GM19043 (cell line): Measurements from ENCODE around the gene COG5.

Source experiments
- ATAC-seq: cut with Tn5 transposase; IDR thresholded peaks from one replicate; pipeline ENCODE4 v1.9.1; 2021; ENCODE audit warnings: low read depth; ENCODE audit not compliant: unreplicated experiment

COG5 gene

GRCh38 chr7:107526672-107527071 is 37.0 kb downstream of the COG5 start:
- ATAC-seq: no peak

- no peak for ATAC-seq
These were observed 56.9 kb downstream of the COG5 start for GRCh38 chr7:107506674-107507339.

- no peak for ATAC-seq
These were observed 57.6 kb downstream of the COG5 start for GRCh38 chr7:107505997-107506673.

GRCh38 chr7:107505362-107505761 is 58.4 kb downstream of the COG5 start:
- ATAC-seq: no peak

- no peak for ATAC-seq
These were observed 60.0 kb downstream of the COG5 start for GRCh38 chr7:107503687-107504086.

GRCh38 chr7:107502797-107503196 is 60.9 kb downstream of the COG5 start:
- no peak for ATAC-seq

- no peak for ATAC-seq
These were observed 61.6 kb downstream of the COG5 start for GRCh38 chr7:107502154-107502553.

- ATAC-seq: no peak
These were observed 62.1 kb downstream of the COG5 start for GRCh38 chr7:107501593-107501992.

- no peak for ATAC-seq
These were observed 64.0 kb downstream of the COG5 start for GRCh38 chr7:107499731-107500130.

- ATAC-seq: no peak
These were observed 68.2 kb downstream of the COG5 start for GRCh38 chr7:107495516-107495915.

GRCh38 chr7:107494884-107495283 is 68.8 kb downstream of the COG5 start:
- ATAC-seq: no peak

GRCh38 chr7:107494315-107494751 is 69.4 kb downstream of the COG5 start:
- no peak for ATAC-seq

GRCh38 chr7:107492875-107493274 is 70.8 kb downstream of the COG5 start:
- no peak for ATAC-seq

GRCh38 chr7:107486041-107486440 is 77.7 kb downstream of the COG5 start:
- ATAC-seq: no peak

GRCh38 chr7:107482571-107482970 is 81.1 kb downstream of the COG5 start:
- no peak for ATAC-seq

GRCh38 chr7:107480932-107481331 is 82.8 kb downstream of the COG5 start:
- no peak for ATAC-seq

- no peak for ATAC-seq
These were observed 84.4 kb downstream of the COG5 start for GRCh38 chr7:107479303-107479702.

GRCh38 chr7:107474104-107474521 is 89.6 kb downstream of the COG5 start:
- no peak for ATAC-seq

GRCh38 chr7:107472116-107472515 is 91.6 kb downstream of the COG5 start:
- no peak for ATAC-seq

- ATAC-seq: no peak
These were observed 92.2 kb downstream of the COG5 start for GRCh38 chr7:107471292-107472070.

- no peak for ATAC-seq
These were observed 93.8 kb downstream of the COG5 start, which contains the start of gene GPR22 for GRCh38 chr7:107469929-107470328. TSS of gene GPR22 (plus strand) at chr7:107470057. CDS start at chr7:107474061, 4,004 bp downstream.
